ENCODE data around the gene BDNF. TPM values are rescaled to one million over a fixed set of nuclear protein-coding genes. Genes with fewer than 3 reads are reported as not detected.

Gene BDNF
- total and polyA plus RNA-seq, 2 donors (not counting 1 experiment from before 2014, with no cell fraction given), result 11.2 to 16.7 TPM

DNA sequence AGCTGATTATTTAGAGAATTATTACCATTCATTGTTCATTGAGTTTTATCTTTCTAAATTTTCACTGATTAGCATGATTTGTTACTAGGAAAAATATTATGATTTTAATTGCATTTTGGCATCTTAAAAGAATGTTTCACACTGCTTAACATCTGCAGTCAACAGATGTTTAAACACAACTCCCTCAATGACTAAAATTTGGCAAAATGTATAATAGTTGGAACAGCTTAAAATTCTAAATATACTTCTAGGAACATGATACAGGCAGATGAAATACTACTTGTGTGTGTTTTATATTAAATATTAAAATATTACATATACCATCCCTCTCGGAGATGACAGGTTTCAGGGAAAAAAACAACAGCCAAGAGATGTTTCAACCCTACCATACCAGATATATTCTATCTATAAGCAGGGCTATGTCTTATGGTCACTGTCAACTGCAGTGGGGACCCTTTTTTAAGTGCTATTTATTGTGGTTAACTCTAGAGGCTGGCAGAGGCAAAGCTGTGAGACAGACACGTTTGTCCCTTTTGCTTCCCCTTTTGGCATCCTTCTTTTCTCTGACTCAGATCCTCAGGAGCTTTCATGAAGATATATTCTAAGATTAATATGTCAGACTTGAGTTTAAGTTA lies 81.9 kb downstream of the BDNF start:
- no peak overlapping the region for H3K4me3 ChIP-seq (replicated peaks in 1 of 4; ENCODE audit: control extremely low read depth in 1 of 4, insufficient read depth in 1 of 4, low read depth in 3 of 4, low read length in 4 of 4)
- no peak overlapping the region for H3K9ac ChIP-seq (ENCODE audit: insufficient read depth, low read length)
- H3K4me1 ChIP-seq (ENCODE audit: control insufficient read depth, extremely low read depth, insufficient read depth, low read length), result no peaks in the 10 kb centered on the region
- no peak overlapping the region for H2AFZ ChIP-seq (ENCODE audit: low read length)
- H3K79me2 ChIP-seq (ENCODE audit: control insufficient read depth, insufficient read depth, low read length), result no peaks in the 10 kb centered on the region
- H3K36me3 ChIP-seq (ENCODE audit: control insufficient read depth, insufficient read depth, low read length), result no peaks in the 10 kb centered on the region
- H3K4me2 ChIP-seq (ENCODE audit: extremely low read depth, insufficient read depth, low read length), result no peak overlapping the region
- no peaks in the 10 kb centered on the region for H4K20me1 ChIP-seq (ENCODE audit: control insufficient read depth, extremely low read depth, insufficient read depth, low read length)
- no peak overlapping the region for H3K27ac ChIP-seq (ENCODE audit: insufficient read depth, low read length)
- H3K27me3 ChIP-seq (ENCODE audit: control insufficient read depth, insufficient read depth, low read length), result no peaks in the 10 kb centered on the region
- H3K9me3 ChIP-seq (ENCODE audit: control insufficient read depth, insufficient read depth, low read depth, low read length), result no peaks in the 10 kb centered on the region
- TF ChIP-seq, protein P1, sequence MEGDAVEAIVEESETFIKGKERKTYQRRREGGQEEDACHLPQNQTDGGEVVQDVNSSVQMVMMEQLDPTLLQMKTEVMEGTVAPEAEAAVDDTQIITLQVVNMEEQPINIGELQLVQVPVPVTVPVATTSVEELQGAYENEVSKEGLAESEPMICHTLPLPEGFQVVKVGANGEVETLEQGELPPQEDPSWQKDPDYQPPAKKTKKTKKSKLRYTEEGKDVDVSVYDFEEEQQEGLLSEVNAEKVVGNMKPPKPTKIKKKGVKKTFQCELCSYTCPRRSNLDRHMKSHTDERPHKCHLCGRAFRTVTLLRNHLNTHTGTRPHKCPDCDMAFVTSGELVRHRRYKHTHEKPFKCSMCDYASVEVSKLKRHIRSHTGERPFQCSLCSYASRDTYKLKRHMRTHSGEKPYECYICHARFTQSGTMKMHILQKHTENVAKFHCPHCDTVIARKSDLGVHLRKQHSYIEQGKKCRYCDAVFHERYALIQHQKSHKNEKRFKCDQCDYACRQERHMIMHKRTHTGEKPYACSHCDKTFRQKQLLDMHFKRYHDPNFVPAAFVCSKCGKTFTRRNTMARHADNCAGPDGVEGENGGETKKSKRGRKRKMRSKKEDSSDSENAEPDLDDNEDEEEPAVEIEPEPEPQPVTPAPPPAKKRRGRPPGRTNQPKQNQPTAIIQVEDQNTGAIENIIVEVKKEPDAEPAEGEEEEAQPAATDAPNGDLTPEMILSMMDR (conservative IDR thresholded peaks at IDR 0.05 in 1 of 2, IDR thresholded peaks at IDR 0.05 in 1 of 2; ENCODE audit: low read depth in 1 of 2, low read length in 2 of 2), result no peak
- no peak for TF ChIP-seq EZH2 (IDR thresholded peaks at IDR 0.05; ENCODE audit: low read length, missing control alignments)
- no peak for DNase-seq (ENCODE audit: low read depth in 2 of 2)

DNA sequence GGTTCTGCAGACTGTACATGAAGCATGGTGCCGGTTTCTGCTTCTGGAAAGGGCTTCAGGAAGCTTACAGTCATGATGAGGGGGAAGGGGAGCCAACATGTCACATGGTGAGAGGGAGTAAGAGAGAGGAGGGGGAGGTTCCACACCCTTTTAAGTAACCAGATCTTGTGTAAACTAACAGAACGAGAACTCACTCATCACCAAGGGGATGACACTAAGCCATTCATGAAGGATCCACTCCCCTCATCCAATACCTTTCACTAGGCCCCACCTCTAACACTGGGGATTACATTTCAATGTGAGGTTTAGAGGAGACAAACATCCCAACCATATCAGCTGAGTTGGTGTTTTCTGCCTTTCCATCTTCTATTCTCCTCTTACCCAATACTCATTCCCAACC lies 83.5 kb downstream of the BDNF start:
- no peaks in the 10 kb centered on the region for H3K4me1 ChIP-seq (ENCODE audit: control insufficient read depth, extremely low read depth, insufficient read depth, low read length)
- no peak for DNase-seq (ENCODE audit: low read depth in 2 of 2)
- no peaks in the 10 kb centered on the region for H3K9me3 ChIP-seq (ENCODE audit: control insufficient read depth, insufficient read depth, low read depth, low read length)
- H4K20me1 ChIP-seq (ENCODE audit: control insufficient read depth, extremely low read depth, insufficient read depth, low read length), result no peaks in the 10 kb centered on the region
- no peaks in the 10 kb centered on the region for H3K36me3 ChIP-seq (ENCODE audit: control insufficient read depth, insufficient read depth, low read length)
- no peak overlapping the region for H3K27ac ChIP-seq (ENCODE audit: insufficient read depth, low read length)
- no peaks in the 10 kb centered on the region for H3K27me3 ChIP-seq (ENCODE audit: control insufficient read depth, insufficient read depth, low read length)
- H3K4me3 ChIP-seq (replicated peaks in 1 of 4; ENCODE audit: control extremely low read depth in 1 of 4, insufficient read depth in 1 of 4, low read depth in 3 of 4, low read length in 4 of 4), result no peak overlapping the region
- no peak overlapping the region for H3K9ac ChIP-seq (ENCODE audit: insufficient read depth, low read length)
- H3K79me2 ChIP-seq (ENCODE audit: control insufficient read depth, insufficient read depth, low read length), result no peaks in the 10 kb centered on the region
- TF ChIP-seq EZH2 (IDR thresholded peaks at IDR 0.05; ENCODE audit: low read length, missing control alignments), result no peak
- TF ChIP-seq, protein P1 (conservative IDR thresholded peaks at IDR 0.05 in 1 of 2, IDR thresholded peaks at IDR 0.05 in 1 of 2; ENCODE audit: low read depth in 1 of 2, low read length in 2 of 2), result no peak
- no peak overlapping the region for H2AFZ ChIP-seq (ENCODE audit: low read length)
- no peak overlapping the region for H3K4me2 ChIP-seq (ENCODE audit: extremely low read depth, insufficient read depth, low read length)

GRCh38 chr11:27615833-27616232 lies 84.4 kb downstream of the BDNF start:
- Histone ChIP-seq H3K9me3 (ENCODE audit: control insufficient read depth, insufficient read depth, low read depth, low read length) (no peaks in the 10 kb centered on the region), H3K27ac (ENCODE audit: insufficient read depth, low read length) (no peak overlapping the region), H3K36me3 (ENCODE audit: control insufficient read depth, insufficient read depth, low read length) (no peaks in the 10 kb centered on the region), H3K27me3 (ENCODE audit: control insufficient read depth, insufficient read depth, low read length) (no peaks in the 10 kb centered on the region), H3K79me2 (ENCODE audit: control insufficient read depth, insufficient read depth, low read length) (no peaks in the 10 kb centered on the region), H3K9ac (ENCODE audit: insufficient read depth, low read length) (no peak overlapping the region), H3K4me1 (ENCODE audit: control insufficient read depth, extremely low read depth, insufficient read depth, low read length) (no peaks in the 10 kb centered on the region), H4K20me1 (ENCODE audit: control insufficient read depth, extremely low read depth, insufficient read depth, low read length) (no peaks in the 10 kb centered on the region), H3K4me2 (ENCODE audit: extremely low read depth, insufficient read depth, low read length) (no peak overlapping the region), H3K4me3 (replicated peaks in 1 of 4; ENCODE audit: control extremely low read depth in 1 of 4, insufficient read depth in 1 of 4, low read depth in 3 of 4, low read length in 4 of 4) (no peak overlapping the region), H2AFZ (ENCODE audit: low read length) (no peak overlapping the region)
- no peak for TF ChIP-seq EZH2 (IDR thresholded peaks at IDR 0.05; ENCODE audit: low read length, missing control alignments)
- TF ChIP-seq, protein P1 (conservative IDR thresholded peaks at IDR 0.05 in 1 of 2, IDR thresholded peaks at IDR 0.05 in 1 of 2; ENCODE audit: low read depth in 1 of 2, low read length in 2 of 2), result no peak
- no peak for DNase-seq (ENCODE audit: low read depth in 2 of 2)
